NCI-H1105 (cell line): ENCODE measurements around the gene RBM41.
A peak's percentile ranks its signal among the peaks of the same experiment; 100 is the strongest.
"Not testable (repeated sequence)": the region's sequence is repeated elsewhere in the genome, so short reads cannot be mapped to it uniquely, and the experiment has no call there.

Experiments used
- DNase-seq: peaks from one replicate; lab custom pipeline; 2025; lab: John Stamatoyannopoulos, UW

The RBM41 gene

DNA sequence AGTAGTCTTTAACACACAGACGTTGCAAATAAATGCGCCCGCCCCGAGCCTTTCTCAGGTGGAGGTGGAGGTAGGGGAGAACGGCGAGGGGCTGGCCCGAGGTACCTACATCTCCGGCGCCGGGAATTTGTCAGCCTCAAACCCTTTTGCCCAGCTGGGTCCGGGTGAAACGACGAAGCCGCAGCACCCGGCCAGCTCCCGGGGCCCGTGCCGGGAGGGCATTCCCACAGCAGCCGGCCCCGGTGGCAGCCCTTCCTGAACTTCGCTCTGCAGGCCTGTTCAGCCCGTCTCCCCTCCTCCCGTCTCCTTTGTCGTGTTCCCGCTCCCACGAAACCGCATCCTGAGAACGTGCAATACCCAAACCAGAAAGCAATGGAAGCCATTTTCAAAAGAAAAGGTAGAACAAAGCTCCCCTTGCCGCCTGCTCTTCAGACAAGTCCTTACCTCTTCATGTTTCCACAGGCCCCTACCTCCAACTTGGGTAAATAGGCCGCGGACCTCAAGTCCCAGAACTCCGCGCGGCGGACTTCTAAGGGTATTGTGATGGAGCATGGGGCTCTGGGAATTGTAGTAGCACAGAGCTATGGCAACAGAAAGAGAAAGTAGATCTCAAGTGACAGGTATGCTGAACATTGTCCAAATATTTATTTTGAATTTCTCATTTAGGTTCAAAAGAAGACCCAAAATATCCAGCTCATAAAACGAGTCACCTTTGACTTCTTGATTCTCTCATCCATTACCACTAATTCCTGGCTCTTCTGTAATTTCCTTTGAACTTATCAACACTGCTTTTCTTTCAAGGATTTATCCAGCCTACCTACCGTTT is at the start of gene RBM41:
TSS of gene RBM41 (minus strand) at position 501 of the 826 bp plus-strand sequence. CDS start at position 452, 49 bp downstream.
- peak; percentile 81 for DNase-seq

DNA sequence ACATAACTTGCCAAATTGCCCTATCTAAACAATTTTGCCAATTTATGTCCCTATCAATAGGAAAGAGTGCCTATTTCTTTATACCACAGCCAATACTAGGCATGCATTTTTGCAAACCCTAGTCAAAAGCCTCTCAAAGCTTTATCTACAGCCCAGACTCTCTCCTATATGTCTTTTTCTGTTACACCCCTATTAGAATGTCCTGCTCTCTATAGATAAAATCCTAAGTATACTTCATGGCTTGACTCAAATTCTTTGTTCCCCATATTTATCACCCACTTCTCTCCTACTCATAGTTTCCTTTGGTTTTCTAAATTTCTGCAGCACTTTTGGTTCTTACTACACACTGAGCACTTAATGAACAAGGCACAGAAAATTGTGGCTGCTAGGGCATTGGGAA is 49.6 kb upstream of the RBM41 start:
- no peak for DNase-seq

DNA sequence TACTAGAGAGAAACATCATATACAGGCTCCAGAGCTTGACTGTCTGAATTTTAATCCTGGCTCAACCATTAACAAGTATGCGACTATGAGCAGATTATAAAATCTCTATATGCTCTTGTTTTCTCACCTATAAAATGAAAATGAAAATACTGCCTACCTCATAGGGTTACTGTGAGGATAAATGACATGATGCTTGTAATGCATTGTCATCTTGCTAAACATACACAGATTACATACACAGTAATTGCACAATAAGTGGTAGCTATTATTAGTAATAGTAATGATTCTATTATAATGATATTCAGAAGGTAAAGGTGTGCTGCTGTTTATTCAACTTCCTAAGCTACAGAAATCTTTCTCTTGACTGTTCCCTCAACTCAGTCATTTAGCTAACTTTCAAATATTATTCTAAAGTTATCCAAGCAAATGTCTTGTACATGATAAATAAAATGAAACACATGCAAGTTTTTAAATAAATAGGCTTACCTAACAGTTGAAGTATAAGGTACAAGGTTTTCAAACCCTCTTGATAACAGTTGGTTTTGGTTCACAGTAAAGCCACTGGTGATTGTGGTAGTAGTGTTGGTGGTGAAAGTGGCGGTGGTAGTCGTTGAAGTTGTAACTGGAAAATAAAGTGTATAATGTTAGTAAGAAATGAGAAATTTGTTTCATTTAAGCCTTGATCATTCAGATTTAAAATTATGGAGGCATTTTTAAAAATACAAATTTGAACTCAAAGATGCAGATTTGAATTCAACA is 48.7 kb upstream of the RBM41 start:
- DNase-seq, result no peak

DNA sequence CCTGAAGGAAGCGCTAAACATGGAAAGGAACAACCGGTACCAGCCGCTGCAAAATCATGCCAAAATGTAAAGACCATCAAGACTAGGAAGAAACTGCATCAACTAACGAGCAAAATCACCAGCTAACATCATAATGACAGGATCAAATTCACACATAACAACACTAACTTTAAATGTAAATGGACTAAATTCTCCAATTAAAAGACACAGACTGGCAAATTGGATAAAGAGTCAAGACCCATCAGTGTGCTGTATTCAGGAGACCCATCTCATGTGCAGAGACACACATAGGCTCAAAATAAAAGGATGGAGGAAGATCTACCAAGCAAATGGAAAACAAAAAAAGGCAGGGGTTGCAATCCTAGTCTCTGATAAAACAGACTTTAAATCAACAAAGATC is 39.0 kb upstream of the RBM41 start:
- not testable (repeated sequence) for DNase-seq

DNA sequence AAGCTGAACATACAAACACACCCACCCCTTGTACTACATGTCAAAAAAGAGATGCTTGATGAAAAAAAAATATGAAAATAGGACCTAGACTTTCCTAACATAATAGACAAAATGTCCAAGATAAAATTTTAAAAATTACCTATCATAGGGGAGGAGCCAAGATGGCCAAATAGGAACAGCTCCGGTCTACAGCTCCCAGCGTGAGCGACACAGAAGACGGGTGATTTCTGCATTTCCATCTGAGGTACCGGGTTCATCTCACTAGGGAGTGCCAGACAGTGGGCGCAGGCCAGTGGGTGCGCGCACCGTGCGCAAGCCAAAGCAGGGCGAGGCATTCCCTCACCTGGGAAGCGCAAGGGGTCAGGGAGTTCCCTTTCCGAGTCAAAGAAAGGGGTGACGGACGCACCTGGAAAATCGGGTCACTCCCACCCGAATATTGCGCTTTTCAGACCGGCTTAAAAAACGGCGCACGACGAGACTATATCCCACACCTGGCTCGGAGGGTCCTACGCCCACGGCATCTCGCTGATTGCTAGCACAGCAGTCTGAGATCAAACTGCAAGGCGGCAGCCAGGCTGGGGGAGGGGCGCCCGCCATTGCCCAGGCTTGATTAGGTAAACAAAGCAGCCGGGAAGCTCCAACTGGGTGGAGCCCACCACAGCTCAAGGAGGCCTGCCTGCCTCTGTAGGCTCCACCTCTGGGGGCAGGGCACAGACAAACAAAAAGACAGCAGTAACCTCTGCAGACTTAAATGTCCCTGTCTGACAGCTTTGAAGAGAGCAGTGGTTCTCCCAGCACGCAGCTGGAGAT is 37.2 kb upstream of the RBM41 start:
- DNase-seq, result not testable (repeated sequence)

DNA sequence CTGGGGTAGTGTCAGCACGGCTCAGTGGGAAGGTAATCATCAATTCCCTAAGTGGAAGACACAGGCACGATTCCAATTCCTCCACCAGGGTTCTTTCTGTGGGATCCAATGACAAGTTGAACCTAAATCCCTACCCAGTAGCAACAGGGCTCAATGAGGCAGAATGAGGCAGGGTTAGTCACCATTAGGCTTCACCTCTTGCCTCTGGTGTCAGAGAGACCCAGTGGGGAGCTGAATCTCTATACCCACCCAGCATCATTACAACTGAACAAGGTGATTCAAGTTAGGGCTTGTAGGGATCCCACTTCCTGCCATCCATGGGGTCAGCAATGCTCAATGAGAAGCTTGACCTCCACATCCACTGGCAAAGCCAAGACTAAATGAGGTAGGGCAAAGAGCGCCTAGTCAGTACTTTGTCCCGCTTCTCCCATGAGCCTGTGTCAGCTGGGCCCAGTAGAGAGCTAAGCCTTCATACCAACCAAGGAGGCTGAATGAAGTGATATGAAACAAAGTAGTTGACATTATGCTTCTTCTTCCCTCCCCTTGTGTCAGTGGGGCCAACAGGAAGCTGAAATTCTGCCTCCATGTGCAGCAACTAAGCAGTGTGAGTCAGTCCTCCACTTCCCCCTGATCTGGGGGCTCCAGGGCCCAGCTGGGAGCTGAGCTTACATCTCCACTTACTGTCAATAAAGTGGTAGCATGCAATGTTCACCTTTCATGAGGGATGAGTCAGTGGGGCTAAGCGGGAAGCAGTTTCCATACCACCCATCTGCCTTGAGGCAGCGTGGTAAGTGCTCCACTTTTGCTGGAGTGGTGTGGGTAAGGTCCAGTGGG is 36.4 kb upstream of the RBM41 start:
- no peak for DNase-seq

DNA sequence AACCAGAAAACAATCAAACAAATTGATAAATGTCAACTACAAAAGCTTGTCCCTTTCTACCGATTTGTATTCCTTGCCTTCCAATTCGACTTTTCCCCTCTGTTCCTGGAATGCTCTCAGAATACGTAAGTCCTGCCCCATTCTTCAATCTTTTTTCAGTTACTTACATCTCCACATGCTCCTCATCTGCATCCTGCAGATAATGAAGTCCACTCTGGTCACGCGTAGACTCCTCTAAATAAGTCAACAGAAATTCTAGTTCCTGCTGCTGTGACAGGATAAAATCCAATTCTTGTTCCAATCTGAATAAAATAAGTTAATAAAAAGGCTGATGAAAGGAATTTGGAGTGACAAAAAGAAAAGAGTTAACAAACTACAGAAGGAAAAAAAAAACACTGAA is 34.4 kb upstream of the RBM41 start:
- no peak for DNase-seq

DNA sequence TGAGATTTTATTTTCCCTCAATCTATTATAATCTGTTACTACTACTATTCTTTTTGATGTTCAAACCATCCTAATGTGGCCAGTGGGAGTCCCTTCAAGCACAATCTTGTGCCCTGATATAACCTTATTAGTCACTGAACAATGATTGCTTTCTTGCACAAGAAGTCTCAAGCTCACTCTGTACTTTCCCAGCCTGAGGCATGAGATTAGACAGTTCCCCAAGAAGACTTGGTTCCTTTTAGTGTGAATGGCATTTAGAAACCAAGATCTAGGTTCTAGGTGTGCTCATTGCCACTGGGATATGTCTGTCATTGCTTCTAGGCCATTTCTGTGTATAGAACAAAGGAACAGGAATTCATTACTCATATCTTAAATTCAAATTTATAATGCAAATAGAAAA is 28.0 kb upstream of the RBM41 start:
- no peak for DNase-seq

DNA sequence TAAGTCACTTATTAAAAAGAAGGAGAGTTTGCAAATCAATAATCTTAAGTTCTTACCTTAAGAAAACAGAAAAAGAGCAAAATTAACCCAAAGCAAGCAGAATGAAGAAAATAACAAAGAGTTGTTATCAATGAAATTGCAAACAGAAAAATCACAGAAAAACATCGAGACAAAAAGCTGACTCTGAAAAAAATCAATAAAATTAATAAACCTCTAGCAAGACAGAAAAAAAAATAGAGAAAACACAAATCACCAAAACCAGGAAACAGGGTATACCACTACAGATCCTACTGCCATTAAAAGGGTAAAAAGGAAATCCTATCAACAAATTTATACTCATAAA is 17.3 kb upstream of the RBM41 start:
- no peak for DNase-seq

DNA sequence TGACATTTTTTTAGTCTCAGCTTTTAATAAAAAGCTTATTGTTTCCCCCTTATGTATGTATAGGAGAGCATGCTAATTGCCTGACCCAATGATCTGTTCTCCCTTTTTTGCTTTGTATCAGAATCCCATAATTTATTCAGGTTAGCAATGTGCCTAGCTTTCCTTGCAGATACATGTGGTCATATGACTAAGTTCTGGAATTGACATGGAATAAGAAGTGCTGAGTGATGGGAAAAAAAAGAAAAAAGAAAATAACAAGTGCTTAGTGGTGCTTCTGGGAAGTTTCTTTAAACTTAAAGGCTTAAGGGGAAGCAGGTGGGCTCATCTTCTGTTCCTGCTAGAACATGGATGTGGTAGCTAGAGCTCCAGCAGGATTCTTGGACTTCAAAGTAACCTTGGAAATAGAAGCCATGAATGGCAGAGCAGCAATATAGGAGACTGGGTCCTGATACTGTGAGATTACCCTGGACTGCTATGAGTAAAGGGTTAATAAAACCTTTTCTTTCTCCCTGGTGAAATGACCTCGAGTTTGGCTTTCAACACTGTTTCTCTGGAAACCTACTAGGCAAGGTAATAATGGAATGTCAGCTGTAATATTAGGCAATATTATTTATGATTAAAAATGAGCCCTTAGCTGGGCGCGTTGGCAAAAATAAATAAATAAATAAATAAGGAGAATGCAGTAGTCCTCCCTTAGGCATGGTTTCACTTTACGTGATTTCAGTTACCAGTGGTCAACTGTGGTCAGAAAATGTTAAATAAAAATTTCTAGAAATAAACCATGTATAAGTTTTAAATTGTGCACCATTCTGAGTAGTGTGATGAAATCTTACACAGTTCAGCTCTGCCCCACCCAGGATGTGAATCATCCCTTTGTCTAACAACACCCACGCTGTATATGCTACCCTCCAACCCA is 16.7 kb upstream of the RBM41 start:
- DNase-seq, result no peak

DNA sequence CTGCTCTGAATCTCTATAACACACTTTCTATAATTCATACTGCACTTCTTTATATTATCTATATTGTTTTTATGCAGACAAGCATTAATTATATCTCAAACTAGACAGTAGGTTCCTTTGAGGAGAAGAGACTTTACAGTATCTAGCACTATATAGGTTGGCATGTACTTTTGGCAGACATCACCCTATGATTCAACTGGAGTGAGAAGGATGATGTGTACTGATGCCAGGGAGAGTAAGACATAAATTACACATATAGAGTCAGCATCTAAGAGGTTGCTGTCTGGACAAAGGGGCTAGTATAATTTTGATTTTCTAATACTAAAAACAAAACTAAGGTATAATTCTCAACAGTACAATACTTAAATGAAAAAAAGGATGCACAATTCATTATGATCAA is 5.1 kb upstream of the RBM41 start:
- DNase-seq, result no peak

DNA sequence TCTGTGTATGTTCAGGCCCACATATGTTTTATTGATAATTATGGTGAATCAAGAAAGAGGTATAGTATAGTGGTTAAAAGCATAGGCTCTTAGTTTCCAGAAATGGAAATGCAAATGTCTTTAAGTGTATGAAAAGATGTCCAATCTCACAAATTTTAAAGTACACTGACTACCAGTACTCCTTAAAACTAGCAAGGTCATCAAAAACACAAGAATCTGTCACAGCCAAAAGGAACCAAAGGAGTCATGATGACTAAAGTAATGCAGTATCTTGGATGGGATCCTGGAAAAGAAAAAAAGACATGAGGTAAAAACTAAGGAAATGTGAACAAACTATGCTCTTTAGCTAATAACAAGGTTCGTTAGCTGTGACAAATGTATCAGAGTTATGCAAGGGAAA is 661 bp upstream of the RBM41 start:
- DNase-seq, result no peak

DNA sequence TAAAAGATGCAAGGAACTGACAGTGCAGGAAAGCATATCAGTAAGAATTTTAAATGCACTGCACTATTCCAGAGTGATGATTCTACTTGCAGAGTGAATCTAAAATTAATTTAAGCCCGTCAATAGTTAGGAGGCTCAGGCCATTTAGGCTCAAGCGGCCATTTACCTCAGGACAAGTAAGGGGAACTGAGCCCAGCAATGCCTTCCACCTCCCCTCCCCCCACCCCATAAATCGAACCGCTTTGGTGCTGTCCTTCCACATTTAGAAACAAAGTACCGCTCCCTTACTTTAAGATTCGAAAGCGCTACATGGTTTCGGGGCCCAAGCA is 665 bp downstream of the RBM41 start:
- no peak for DNase-seq

DNA sequence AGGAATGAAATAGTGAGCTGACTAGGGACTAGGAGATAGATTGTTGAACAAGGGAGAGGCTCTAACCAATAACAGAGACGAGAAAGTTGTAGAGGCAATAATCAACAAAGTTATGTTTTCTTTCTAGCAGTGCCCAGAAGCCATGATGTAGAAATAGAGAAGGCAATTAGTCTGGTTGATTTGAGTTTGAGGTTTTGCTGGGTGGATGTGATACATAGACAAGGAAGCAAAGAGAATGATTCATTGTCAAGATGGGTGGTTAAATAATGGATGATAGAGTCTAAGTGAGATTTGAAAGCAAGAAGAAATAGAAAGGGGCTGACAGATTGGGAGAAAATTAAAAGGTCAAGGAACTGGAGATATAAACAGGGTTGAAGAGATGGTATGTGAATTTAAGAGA is 11.2 kb downstream of the RBM41 start:
- no peak for DNase-seq

DNA sequence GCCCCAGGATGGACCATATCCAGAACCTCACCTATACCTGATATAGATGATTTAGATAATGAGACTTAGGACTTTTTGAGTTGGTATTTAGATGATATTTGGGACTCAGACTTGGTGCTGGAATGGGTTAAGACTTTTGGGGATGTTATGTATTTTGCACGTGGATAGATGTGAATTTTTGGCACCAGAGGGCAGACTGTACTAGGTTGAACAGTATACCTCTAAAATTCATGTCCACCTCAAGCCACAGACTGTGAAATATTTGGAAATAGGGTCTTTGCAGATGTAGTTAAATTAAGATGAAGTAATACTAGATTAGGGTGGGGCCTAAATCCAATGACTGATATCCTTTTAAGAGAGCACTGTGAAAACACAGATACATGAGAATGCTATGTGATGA is 15.6 kb downstream of the RBM41 start:
- no peak for DNase-seq

DNA sequence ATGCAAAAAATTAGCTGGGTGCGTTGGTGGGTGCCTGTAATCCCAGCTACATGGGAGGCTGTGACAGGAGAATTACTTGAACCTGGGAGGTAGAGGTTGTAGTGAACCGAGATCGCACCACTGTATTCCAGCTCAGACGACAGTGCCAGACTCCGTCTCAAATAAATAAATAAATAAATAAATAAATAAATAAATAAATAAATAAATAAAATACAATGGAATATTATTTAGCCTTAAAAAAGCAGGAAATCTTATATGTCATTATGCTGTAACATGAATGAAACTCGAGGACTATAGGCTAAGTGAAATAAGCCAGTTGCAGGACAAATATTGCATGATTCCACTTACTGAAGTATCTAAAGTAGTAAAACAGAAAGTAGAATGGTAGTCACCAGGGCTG is 42.5 kb downstream of the RBM41 start:
- no peak for DNase-seq

DNA sequence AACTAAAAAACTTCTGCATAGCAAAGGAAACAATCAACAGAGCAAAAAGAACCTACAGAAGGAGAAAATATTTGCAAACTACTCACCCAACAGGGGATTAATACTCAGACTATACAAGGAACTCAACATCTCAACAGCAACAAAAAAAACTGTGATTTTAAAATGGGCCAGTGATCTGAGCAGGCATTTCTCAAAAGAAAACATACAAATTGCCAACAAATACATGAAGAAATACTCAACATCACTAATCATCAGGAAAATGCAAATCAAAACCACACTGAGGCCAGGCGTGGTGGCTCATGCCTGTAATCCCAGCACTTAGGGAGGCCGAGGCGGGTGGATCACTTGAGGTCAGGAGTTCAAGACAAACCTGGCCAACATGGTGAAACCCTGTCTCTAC is 60.9 kb downstream of the RBM41 start:
- not testable (repeated sequence) for DNase-seq

DNA sequence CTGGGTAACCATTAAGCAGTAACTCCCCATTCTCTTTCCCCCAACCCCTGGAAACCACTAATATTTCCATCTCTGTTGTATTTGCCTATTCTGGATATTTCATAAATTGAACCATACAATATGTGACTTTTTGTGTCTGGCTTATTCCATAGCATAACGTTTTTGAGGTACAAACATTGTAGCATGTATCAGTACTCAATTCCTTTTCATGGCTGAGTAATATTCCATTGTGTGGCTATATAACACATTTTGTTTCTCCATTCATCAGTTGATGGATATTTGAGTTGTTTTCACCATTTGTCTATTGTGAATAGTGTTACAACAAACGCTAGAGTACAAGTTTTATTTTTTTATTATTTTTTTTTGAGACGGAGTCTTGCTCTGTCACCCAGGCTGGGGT is 63.6 kb downstream of the RBM41 start:
- no peak for DNase-seq

DNA sequence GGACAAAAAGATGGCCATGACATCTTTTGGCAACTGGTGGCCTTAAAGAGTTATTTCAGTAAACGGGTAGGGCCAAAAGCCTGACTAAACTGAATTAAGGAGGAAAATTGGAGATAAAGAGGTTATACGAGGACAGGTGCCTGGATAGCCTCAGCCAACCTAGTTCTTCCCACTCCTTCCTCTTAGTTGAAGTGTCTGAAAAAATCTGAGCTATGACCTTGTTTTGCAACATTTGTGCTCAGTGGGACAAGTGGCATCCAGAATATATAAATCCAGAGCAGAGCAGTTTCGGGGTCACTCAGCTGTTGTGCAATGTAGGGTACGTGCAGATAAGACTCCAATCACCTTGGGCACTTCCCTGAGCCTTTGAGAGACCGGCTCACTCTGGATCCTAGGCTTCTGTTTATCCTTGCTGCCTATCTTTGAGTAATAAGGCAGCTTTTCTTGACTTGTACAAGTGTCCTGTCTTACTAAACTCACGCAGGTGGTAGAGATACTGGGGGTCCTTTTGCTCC is 68.4 kb downstream of the RBM41 start:
- no peak for DNase-seq

DNA sequence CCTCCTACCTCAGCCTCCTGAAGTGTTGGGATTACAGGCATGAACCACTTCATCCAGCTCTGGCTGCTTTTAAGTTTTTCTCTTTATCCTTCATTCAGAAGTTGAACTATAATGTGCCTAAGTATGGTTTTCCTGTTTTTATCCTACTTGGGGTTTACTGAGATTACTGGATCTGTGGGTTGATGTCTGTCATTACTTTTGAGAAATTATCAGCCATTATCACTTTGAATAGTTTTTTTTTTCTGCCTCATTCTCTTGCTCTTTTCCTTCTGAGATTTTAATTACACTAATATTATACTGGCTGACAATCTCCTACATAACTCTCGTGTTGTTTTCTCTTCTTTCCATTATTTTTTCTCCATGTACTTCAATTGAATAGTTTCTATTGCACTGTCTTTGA is 71.0 kb downstream of the RBM41 start:
- DNase-seq, result no peak

DNA sequence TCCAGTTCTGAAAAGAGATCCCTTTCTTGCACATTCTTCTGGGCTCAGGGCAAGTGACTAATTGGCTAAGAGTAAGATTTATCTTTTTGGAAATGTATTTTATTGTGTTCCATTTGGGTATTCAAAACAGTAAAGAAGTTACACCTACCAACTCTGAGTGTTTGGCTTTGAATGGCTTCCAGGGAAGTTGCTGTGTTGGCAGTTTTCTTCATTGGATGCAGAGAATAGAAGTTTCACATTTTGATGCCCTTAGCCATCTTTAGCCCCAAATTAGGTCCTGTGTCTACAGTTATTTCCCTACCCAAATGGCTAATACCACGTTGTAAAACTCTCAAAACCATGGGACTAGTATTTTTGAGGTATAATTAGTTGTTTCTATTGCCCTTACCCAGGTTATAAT is 88.9 kb downstream of the RBM41 start:
- DNase-seq, result no peak
